Keratinocyte (primary cell): ENCODE data around the gene PSG7.
A peak's percentile ranks its signal among the peaks of the same experiment; 100 is the strongest.
"Not testable (repeated sequence)": the region's sequence is repeated elsewhere in the genome, so short reads cannot be mapped to it uniquely, and the experiment has no call there.

Experiments used
- CTCF ChIP-seq, 3 experiments: IDR thresholded peaks in 1 of 3; conservative IDR thresholded peaks in 1 of 3; optimal IDR thresholded peaks in 1 of 3; 2 replicates in 2 of 3; 3 replicates in 1 of 3; pipeline versions ENCODE3 to v1.5.1; 2011; ENCODE audit warnings: low read length in 3 of 3, mild to moderate bottlenecking in 3 of 3, moderate library complexity in 2 of 3, control low read depth in 1 of 3, inconsistent platforms in 1 of 3; ENCODE audit not compliant: insufficient read depth in 2 of 3; ENCODE audit errors: extremely low read depth in 1 of 3
- EZH2 ChIP-seq: IDR thresholded peaks from one replicate; pipeline ENCODE4 v1.6.1; 2012; ENCODE audit warnings: inconsistent platforms, mild to moderate bottlenecking, low read length, moderate library complexity

- peak; percentile 59 to 87 (median 65) for TF ChIP-seq CTCF (optimal IDR thresholded peaks at IDR 0.05 in 1 of 3, IDR thresholded peaks at IDR 0.05 in 1 of 3, conservative IDR thresholded peaks at IDR 0.05 in 1 of 3; ENCODE audit: extremely low read depth in 1 of 3, insufficient read depth in 2 of 3, low read length in 3 of 3)
- not testable (repeated sequence) for TF ChIP-seq EZH2
Observed at GRCh38 chr19:42923106-42923505, 13.9 kb downstream of the PSG7 start.
